Testis (tissue), 2 donors: Measurements from ENCODE around the gene EIF4B.

Experiments used
- CTCF ChIP-seq, 3 experiments: fragments of 450-650 bp in 2 of 3; fragments of 200-600 bp in 1 of 3; sonication (generic) in 1 of 3; IDR thresholded peaks; one replicate each; pipeline ENCODE4 v1.5.1; 2016 to 2019; ENCODE audit warnings: antibody characterized with exemption in 3 of 3, mild to moderate bottlenecking in 2 of 3, moderate library complexity in 1 of 3
- POLR2A ChIP-seq: fragments of 450-650 bp; IDR thresholded peaks from one replicate; pipeline ENCODE4 v1.6.1; 2017; ENCODE audit warnings: antibody characterized with exemption, mild to moderate bottlenecking, moderate library complexity

GRCh38 chr12:53064613-53065436, 58.6 kb downstream of the EIF4B start:
- no peak for TF ChIP-seq CTCF (IDR thresholded peaks at IDR 0.05)
- TF ChIP-seq POLR2A: no peak
